Left ventricle myocardium superior (tissue), 1 donor: ENCODE results near the gene UQCR11. TPM values are rescaled to one million over a fixed set of nuclear protein-coding genes. Genes with fewer than 3 reads are reported as not detected.

Experiments
- ATAC-seq: fragments of 200-7000 bp; cut with Tn5 transposase; one replicate; pipeline ENCODE4 v1.9.1; 2020; ENCODE audit warnings: mild to moderate bottlenecking, moderate library complexity
- DNase-seq: peaks from one replicate; pipeline ENCODE4 v3.0.0-alpha.2; 2020
- intact Hi-C: fragments of 100-400 bp; cut with micrococcal nuclease; formaldehyde crosslinking; loops from one replicate; pipeline ENCODE4 v1.11.0; 2022
- total RNA-seq: library from RNA; stranded (reverse); fragmentation: NEBNext Ultra II Directional; extraction: Animal tissue kit (Norgen Biotek cat#: 25700); gene quantifications from one replicate; pipeline ENCODE4 v1.2.1, GENCODE V29; 2021
- donor health status: DM: no; HTN: yes; CAD: no; lungs with severe emphysema.

The UQCR11 gene
- total RNA-seq, 1 donor from 2014 or later, result 1,120 TPM

DNA sequence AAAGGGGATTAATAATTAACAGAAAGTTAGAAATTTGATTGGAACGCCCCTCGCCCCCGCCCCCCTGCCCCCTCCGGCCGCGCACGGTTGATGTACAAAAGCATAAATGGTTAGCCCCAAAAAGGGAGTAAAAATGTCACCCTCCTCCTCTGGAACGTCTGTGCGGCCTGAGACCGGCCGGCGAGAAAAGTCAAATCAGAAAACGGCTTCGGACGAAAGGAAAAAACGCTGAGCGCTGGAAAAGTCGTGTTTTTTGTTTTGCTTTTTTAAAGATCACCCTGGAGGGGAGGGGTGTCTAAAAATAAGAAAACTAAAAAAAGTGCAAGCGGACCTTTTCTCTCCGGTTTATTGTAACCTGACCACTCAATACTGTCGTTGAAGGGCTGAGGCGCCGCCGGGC is 50.3 kb downstream of the UQCR11 start:
- ATAC-seq (no peak), DNase-seq (no peak)
- intact Hi-C loops, result no loop called here

DNA sequence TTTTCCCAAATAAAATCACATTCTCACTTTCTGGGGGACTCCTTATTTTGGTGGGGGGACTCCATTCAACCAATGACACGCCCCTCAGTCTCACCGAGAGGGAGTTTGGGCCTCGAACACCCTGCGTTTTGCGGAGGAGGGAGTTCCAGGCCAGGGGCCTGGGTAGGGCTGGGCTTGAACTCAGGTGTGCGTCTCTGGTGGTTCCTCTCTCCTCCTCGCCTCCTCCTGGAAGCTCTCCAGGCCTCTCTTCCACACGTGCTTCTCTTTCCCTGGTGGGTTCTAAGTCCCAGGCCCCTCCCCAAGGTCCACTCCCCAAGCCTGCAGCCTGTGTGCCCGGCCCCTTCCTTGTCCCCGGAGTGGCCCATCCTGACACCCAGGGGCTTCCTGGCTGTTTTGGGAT is 51.8 kb downstream of the UQCR11 start:
- no peak for DNase-seq
- intact Hi-C loops, result no loop called here
- no peak for ATAC-seq

DNA sequence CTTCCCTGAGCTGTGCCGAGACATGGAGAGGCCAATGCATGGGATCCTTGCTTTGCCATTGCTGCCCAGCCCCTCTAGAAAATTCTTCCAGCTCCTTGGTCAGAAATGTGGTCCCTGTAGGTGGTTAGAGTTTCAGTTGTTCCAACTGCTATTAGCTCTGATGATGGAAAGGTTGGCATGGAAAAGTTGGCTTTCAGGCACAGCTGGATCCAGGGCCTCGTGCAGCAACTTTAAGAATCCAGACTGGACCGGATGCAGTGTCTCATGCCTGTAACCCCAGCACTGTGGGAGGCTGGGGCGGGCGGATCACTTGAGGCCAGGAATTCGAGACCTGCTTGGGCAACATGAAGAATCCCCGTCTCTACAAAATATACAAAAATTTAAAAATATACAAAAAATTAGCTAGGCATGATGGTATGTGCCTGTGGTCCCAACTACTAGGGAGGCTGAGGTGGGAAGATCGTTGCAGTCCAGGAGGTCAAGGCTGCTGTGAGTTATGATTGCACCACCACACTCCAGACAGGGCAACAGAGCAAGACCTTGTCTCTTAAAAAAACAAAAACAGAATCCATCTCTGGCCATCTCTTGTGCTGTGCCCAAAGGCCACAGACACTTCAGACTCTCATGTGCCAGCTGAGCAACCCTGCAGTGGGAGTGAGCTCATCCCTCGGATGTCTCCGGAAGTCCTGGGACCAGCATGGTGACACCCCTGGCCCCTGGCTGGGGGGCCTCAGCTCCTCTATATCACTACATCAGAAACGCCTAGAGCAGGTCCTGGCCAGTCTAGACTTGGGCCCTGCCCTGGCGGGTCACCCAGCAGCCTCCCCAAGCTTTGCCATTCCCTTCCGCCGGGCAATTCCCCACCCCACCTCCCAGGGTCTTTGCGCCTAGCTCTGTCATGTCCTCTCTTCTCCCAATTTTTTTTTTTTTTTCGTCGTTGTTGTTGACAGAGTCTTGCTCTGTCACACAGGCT is 53.9 kb downstream of the UQCR11 start:
- intact Hi-C loops, result no loop called here
- DNase-seq (no peak), ATAC-seq (no peak)

DNA sequence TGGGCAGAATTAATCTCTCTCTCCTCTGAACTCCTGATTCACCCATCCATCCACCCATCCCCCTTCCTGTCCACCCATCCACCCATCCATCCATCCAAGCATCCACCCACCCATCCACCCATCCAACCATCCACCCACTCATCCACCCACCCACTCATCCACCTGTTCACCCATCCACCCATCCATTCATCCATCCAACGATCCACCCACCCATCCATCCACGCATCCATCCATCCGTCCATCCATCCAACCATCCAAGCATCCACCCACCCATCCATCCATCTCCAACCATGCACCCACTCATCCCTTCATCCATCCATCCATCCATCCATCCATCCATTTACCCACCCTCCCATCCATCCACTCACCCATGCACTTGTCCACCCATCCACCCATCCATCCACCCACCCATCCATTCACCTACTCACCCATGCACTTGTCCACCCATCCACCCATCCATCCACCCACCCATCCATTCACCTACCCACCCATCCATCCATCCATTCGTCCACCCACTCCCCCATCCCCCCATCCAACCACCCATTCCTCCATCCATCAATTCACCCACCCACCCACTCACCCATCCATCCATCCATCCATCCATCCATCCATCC is 55.8 kb downstream of the UQCR11 start:
- intact Hi-C loops, result no loop called here

More for the DNA sequence above, 55.8 kb downstream of the UQCR11 start:
- DNase-seq (no peak), ATAC-seq (no peak)

Other genes with a start within 250 kb of the UQCR11 start
- gene NDUFS7, start 221.6 kb downstream of the UQCR11 start, total RNA-seq, result 461 TPM
- 92.5 TPM for gene GAMT, start 203.9 kb downstream of the UQCR11 start, total RNA-seq
- gene DAZAP1, start 197.9 kb downstream of the UQCR11 start, total RNA-seq, result 96.7 TPM
- 625 TPM for gene RPS15, start 167.1 kb downstream of the UQCR11 start, total RNA-seq
- gene APC2, start 155.3 kb downstream of the UQCR11 start, total RNA-seq, result 0.17 TPM
- gene C19orf25, start 126.2 kb downstream of the UQCR11 start, total RNA-seq, result 16.2 TPM
- 2.8 TPM for gene PCSK4, start 115.1 kb downstream of the UQCR11 start, total RNA-seq
- gene REEP6, start 114.3 kb downstream of the UQCR11 start, total RNA-seq, result 0.72 TPM
- 20.5 TPM for gene ADAMTSL5, start 92.4 kb downstream of the UQCR11 start, total RNA-seq
- not detected for gene PLK5, start 81.4 kb downstream of the UQCR11 start, total RNA-seq
- 8.0 TPM for gene MEX3D, start 37.1 kb downstream of the UQCR11 start, total RNA-seq
- gene MBD3, start 12.6 kb downstream of the UQCR11 start, total RNA-seq, result 59.0 TPM
- gene TCF3, start 47.2 kb upstream of the UQCR11 start, total RNA-seq, result 20.7 TPM
- not detected for gene ONECUT3, start 148.0 kb upstream of the UQCR11 start, total RNA-seq
- gene ATP8B3, start 206.8 kb upstream of the UQCR11 start, total RNA-seq, result 0.89 TPM
- gene REXO1, start 243.0 kb upstream of the UQCR11 start, total RNA-seq, result 16.0 TPM